HCT116 (cell line): ENCODE results near the gene OR51T1. TPM values are rescaled to one million over a fixed set of nuclear protein-coding genes. Genes with fewer than 3 reads are reported as not detected.

ENCODE experiments used
- ATAC-seq: fragments of 200-7000 bp; cut with Tn5 transposase; 2 replicates; pipeline ENCODE4 v1.9.1; 2020; ENCODE audit warnings: mild to moderate bottlenecking, moderate library complexity
- BruUV-seq: library from RNA; stranded (reverse); fragments of 400-500 nt; replicated peaks from 2 replicates; lab custom pipeline; 2021; lab: Mats Ljungman, UMichigan
- CTCF ChIA-PET: fragments of 300-600 bp; sonication (Branson Sonifier 250); formaldehyde crosslinking; loops from one replicate; lab custom pipeline; 2021; ENCODE audit warnings: antibody characterized with exemption; lab: Charles Lee
- POLR2A ChIA-PET: fragments of 300-600, 350-600 bp; sonication (Branson Sonifier 250); formaldehyde crosslinking; loops from one replicate; lab custom pipeline; 2021; ENCODE audit warnings: antibody characterized with exemption; lab: Charles Lee
- RAD21 ChIA-PET, 2 experiments: fragments of 300-600 bp; sonication (Branson Sonifier 250); formaldehyde crosslinking; loops; one replicate each; lab custom pipeline; 2023; ENCODE audit warnings: low total read pairs in 2 of 2; ENCODE audit not compliant: uncharacterized antibody in 2 of 2, unreplicated experiment in 2 of 2, low non-redundant PET in 1 of 2; lab: Charles Lee
- DNase-seq: peaks from one replicate; pipeline ENCODE4 v3.0.0-alpha.2; 2010; ENCODE audit warnings: low read depth, low spot score
- H2AFZ ChIP-seq: fragments of 200-600 bp; shearing (Covaris generic), sonication (generic); 2 replicates; pipeline ENCODE4 v1.6.1; 2017; ENCODE audit warnings: low read depth, mixed run types, mixed read lengths, antibody characterized with exemption, low read length; ENCODE audit not compliant: poor library complexity, severe bottlenecking
- H3K27ac ChIP-seq: 2 replicates; pipeline ENCODE4 v1.5.1; 2012; ENCODE audit warnings: low read depth, low read length
- H3K27me3 ChIP-seq: fragments of 200-600 bp; sonication (generic); 2 replicates; pipeline ENCODE4 v1.6.1; 2016; ENCODE audit warnings: mixed run types, low read length, mixed read lengths; ENCODE audit not compliant: insufficient read depth
- H3K36me3 ChIP-seq, 2 experiments: fragments of 200-500 bp in 1 of 2; fragments of 200-600 bp in 1 of 2; sonication (Bioruptor generic) in 1 of 2; sonication (generic) in 1 of 2; 2 replicates each; pipeline versions ENCODE4 v1.5.1 to v1.6.1; 2014 to 2016; ENCODE audit warnings: low read length in 2 of 2, inconsistent platforms in 1 of 2, mixed read lengths in 1 of 2, mixed run types in 1 of 2; ENCODE audit not compliant: insufficient read depth in 2 of 2, control insufficient read depth in 1 of 2
- H3K4me1 ChIP-seq, 2 experiments: fragments of 200-600 bp in 1 of 2; sonication (generic) in 1 of 2; 2 replicates each; pipeline versions ENCODE4 v1.5.1 to v1.6.1; 2012 to 2017; ENCODE audit warnings: low read length in 2 of 2, inconsistent platforms in 1 of 2, mild to moderate bottlenecking in 1 of 2, mixed read lengths in 1 of 2, mixed run types in 1 of 2, moderate library complexity in 1 of 2; ENCODE audit not compliant: insufficient read depth in 2 of 2, control insufficient read depth in 1 of 2
- H3K4me2 ChIP-seq: fragments of 200-600 bp; sonication (generic); 2 replicates; pipeline ENCODE4 v1.6.1; 2017; ENCODE audit warnings: mixed run types, low read length, mixed read lengths
- H3K4me3 ChIP-seq, 2 experiments: fragments of 200-600 bp in 1 of 2; sonication (generic) in 1 of 2; replicated peaks in 1 of 2; 2 replicates each; pipeline ENCODE4 v1.5.1; 2011 to 2016; ENCODE audit warnings: low read length in 2 of 2, control low read depth in 1 of 2, low read depth in 1 of 2, mild to moderate bottlenecking in 1 of 2, mixed read lengths in 1 of 2, mixed run types in 1 of 2
- H3K79me2 ChIP-seq: fragments of 200-600 bp; sonication (generic); 2 replicates; pipeline ENCODE4 v1.6.1; 2017; ENCODE audit warnings: mild to moderate bottlenecking, mixed run types, low read length, moderate library complexity, mixed read lengths; ENCODE audit not compliant: insufficient read depth
- H3K9ac ChIP-seq: fragments of 200-600 bp; sonication (generic); 2 replicates; pipeline ENCODE4 v1.6.1; 2016; ENCODE audit warnings: low read length, mixed read lengths
- H3K9me2 ChIP-seq: fragments of 200-600 bp; sonication (generic), shearing (Covaris generic); 2 replicates; pipeline ENCODE4 v1.6.1; 2017; ENCODE audit warnings: mixed run types, mild to moderate bottlenecking, moderate library complexity; ENCODE audit not compliant: insufficient read depth
- H3K9me3 ChIP-seq, 2 experiments: fragments of 200-500 bp in 1 of 2; fragments of 200-600 bp in 1 of 2; sonication (Bioruptor generic) in 1 of 2; sonication (generic) in 1 of 2; 2 replicates each; pipeline ENCODE4 v1.6.1; 2014 to 2017; ENCODE audit warnings: low read length in 2 of 2, mixed read lengths in 2 of 2, inconsistent platforms in 1 of 2, low read depth in 1 of 2, mild to moderate bottlenecking in 1 of 2, mixed run types in 1 of 2, moderate library complexity in 1 of 2; ENCODE audit not compliant: control insufficient read depth in 1 of 2, insufficient read depth in 1 of 2
- H4K20me1 ChIP-seq: fragments of 200-600 bp; sonication (generic), shearing (Covaris generic); 2 replicates; pipeline ENCODE4 v1.6.1; 2017; ENCODE audit warnings: mixed run types, mild to moderate bottlenecking, moderate library complexity; ENCODE audit not compliant: insufficient read depth
- CBX3 ChIP-seq: IDR thresholded peaks from 2 replicates; pipeline ENCODE4 v1.6.1; 2012; ENCODE audit warnings: low read depth
- EZH2phosphoT487 ChIP-seq: fragments of 200-600 bp; IDR thresholded peaks from 2 replicates; pipeline ENCODE4 v1.6.1; 2018; ENCODE audit warnings: antibody characterized with exemption, borderline replicate concordance
- POLR2A ChIP-seq: IDR thresholded peaks from 2 replicates; pipeline ENCODE4 v1.7.0; 2011; ENCODE audit warnings: borderline replicate concordance; ENCODE audit not compliant: insufficient read depth, insufficient read length; ENCODE audit errors: extremely low read depth
- REST ChIP-seq: IDR thresholded peaks from 2 replicates; pipeline ENCODE4 v1.6.1; 2012; ENCODE audit warnings: low read depth
- YY1 ChIP-seq: IDR thresholded peaks from 2 replicates; pipeline ENCODE4 v1.6.1; 2011; ENCODE audit warnings: low read length, low read depth, moderate library complexity, mild to moderate bottlenecking; ENCODE audit not compliant: insufficient replicate concordance; ENCODE audit errors: extremely low read depth
- ZBTB33 ChIP-seq: IDR thresholded peaks from 2 replicates; pipeline ENCODE4 v1.6.1; 2011; ENCODE audit warnings: mild to moderate bottlenecking, low read length, moderate library complexity; ENCODE audit not compliant: insufficient replicate concordance; ENCODE audit errors: extremely low read depth
- ZFX ChIP-seq: fragments of 450-650 bp; IDR thresholded peaks from 2 replicates; pipeline ENCODE4 v1.6.1; 2017
- ZNF274 ChIP-seq: fragments of 200-500 bp; sonication (Bioruptor generic); IDR thresholded peaks from 2 replicates; pipeline ENCODE4 v1.6.1; 2014; ENCODE audit warnings: mild to moderate bottlenecking, low read depth, low read length, inconsistent platforms
- intact Hi-C: fragments of 100-400 bp; cut with micrococcal nuclease; formaldehyde crosslinking; loops from 2 replicates; pipeline ENCODE4 v1.10.0; 2022
- total RNA-seq: library from RNA; stranded (reverse); gene quantifications from one replicate; pipeline ENCODE4 v1.2.1, GENCODE V29; 2021; ENCODE audit not compliant: unreplicated experiment

The OR51T1 gene
- total RNA-seq, 1 experiment from 2014 or later = not detected

- TF ChIP-seq REST (no peak), ZFX (no peak), YY1 (no peak)
Measured at GRCh38 chr11:4862447-4863236, 19.1 kb upstream of the OR51T1 start (continued).

GRCh38 chr11:4863876-4864275, 17.8 kb upstream of the OR51T1 start:
- no TSS peak for BruUV-seq
- Histone ChIP-seq H3K79me2 (no peaks in the 10 kb centered on the region), H3K27me3 (peaks cover 6% of the 10 kb centered on the region; the same call in 1 of the 2 replicates), H3K4me3 (no peak overlapping the region), H3K9ac (no peak overlapping the region), H2AFZ (no peak overlapping the region), H4K20me1 (no peaks in the 10 kb centered on the region), H3K4me1 (no peaks in the 10 kb centered on the region), H3K27ac (no peak overlapping the region), H3K9me3 (no peaks in the 10 kb centered on the region), H3K36me3 (no peaks in the 10 kb centered on the region), H3K4me2 (no peak overlapping the region), H3K9me2 (no peaks in the 10 kb centered on the region)
- no peak for ATAC-seq
- intact Hi-C loops = no loop called here
- TF ChIP-seq EZH2phosphoT487 (no peak), ZFX (no peak), REST (no peak), ZNF274 (no peak), ZBTB33 (no peak), CBX3 (no peak), POLR2A (no peak)
- CTCF ChIA-PET = no interaction called here
- POLR2A ChIA-PET = no interaction called here
- DNase-seq = no peak
- RAD21 ChIA-PET = no interaction called here
